Amniotic stem cell (primary cell): Measurements from ENCODE around the gene ARPP21.

ENCODE experiments used
- DNase-seq: peaks from one replicate; lab custom pipeline; 2025; lab: John Stamatoyannopoulos, UW

ARPP21 gene

GRCh38 chr3:35641920-35642527 lies 2.7 kb downstream of the ARPP21 start:
- no peak for DNase-seq

GRCh38 chr3:35643495-35643894 lies 4.2 kb downstream of the ARPP21 start:
- no peak for DNase-seq

GRCh38 chr3:35644451-35644850 lies 5.1 kb downstream of the ARPP21 start:
- no peak for DNase-seq

GRCh38 chr3:35645189-35645588 lies 5.9 kb downstream of the ARPP21 start:
- DNase-seq, result no peak

- DNase-seq, result no peak
Measured at GRCh38 chr3:35646081-35646480, 6.8 kb downstream of the ARPP21 start.

- DNase-seq, result no peak
Measured at GRCh38 chr3:35647461-35647860, 8.1 kb downstream of the ARPP21 start.

GRCh38 chr3:35648347-35648746 lies 9.0 kb downstream of the ARPP21 start:
- DNase-seq, result no peak

- no peak for DNase-seq
Measured at GRCh38 chr3:35649405-35649804, 10.1 kb downstream of the ARPP21 start.

- DNase-seq, result no peak
Measured at GRCh38 chr3:35651426-35651825, 12.1 kb downstream of the ARPP21 start.

- DNase-seq, result peak; percentile 49
Measured at GRCh38 chr3:35651851-35652250, 12.5 kb downstream of the ARPP21 start.

- DNase-seq, result no peak
Measured at GRCh38 chr3:35653347-35653746, 14.0 kb downstream of the ARPP21 start.

GRCh38 chr3:35654476-35654875 lies 15.2 kb downstream of the ARPP21 start:
- no peak for DNase-seq

- no peak for DNase-seq
Measured at GRCh38 chr3:35658686-35659085, 19.4 kb downstream of the ARPP21 start.

- no peak for DNase-seq
Measured at GRCh38 chr3:35659768-35660167, 20.4 kb downstream of the ARPP21 start.

GRCh38 chr3:35663471-35663870 lies 24.1 kb downstream of the ARPP21 start:
- DNase-seq, result no peak

GRCh38 chr3:35664460-35664919 lies 25.2 kb downstream of the ARPP21 start:
- DNase-seq, result no peak

- no peak for DNase-seq
Measured at GRCh38 chr3:35665390-35666055, 26.2 kb downstream of the ARPP21 start.

- DNase-seq, result no peak
Measured at GRCh38 chr3:35666888-35667287, 27.6 kb downstream of the ARPP21 start.

GRCh38 chr3:35670408-35670965 lies 31.2 kb downstream of the ARPP21 start:
- no peak for DNase-seq

GRCh38 chr3:35671483-35671882 lies 32.2 kb downstream of the ARPP21 start:
- no peak for DNase-seq

- DNase-seq, result no peak
Measured at GRCh38 chr3:35673017-35673416, 33.7 kb downstream of the ARPP21 start.

GRCh38 chr3:35674451-35675109 lies 35.3 kb downstream of the ARPP21 start:
- no peak for DNase-seq

GRCh38 chr3:35675206-35675605 lies 35.9 kb downstream of the ARPP21 start:
- no peak for DNase-seq
